Measurements from ENCODE around the gene TLR10.
A peak's percentile ranks its signal among the peaks of the same experiment; 100 is the strongest.

TLR10 gene

DNA sequence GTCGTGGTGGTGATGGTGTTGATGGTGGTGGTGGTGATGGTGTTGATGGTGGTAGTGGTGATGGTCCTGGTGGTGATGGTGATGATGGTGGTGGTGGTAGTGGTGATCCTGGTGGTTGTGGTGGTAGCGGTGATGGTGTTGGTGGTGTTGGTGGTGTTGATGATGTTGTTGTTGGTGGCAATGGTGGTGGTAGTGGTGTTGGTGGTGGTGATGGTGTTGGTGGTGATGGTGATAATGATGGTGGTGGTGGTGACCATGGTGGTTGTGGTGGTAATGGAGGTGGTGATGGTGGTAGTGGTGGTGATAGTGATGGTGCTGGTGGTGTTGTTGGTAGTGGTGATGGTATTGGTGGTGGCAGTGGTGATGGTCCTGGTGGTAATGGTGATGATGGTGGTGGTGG is 49.1 kb downstream of the TLR10 start:
- no peak for DNase-seq (ENCODE audit: low read depth in 2 of 3, low spot score in 2 of 3)

DNA sequence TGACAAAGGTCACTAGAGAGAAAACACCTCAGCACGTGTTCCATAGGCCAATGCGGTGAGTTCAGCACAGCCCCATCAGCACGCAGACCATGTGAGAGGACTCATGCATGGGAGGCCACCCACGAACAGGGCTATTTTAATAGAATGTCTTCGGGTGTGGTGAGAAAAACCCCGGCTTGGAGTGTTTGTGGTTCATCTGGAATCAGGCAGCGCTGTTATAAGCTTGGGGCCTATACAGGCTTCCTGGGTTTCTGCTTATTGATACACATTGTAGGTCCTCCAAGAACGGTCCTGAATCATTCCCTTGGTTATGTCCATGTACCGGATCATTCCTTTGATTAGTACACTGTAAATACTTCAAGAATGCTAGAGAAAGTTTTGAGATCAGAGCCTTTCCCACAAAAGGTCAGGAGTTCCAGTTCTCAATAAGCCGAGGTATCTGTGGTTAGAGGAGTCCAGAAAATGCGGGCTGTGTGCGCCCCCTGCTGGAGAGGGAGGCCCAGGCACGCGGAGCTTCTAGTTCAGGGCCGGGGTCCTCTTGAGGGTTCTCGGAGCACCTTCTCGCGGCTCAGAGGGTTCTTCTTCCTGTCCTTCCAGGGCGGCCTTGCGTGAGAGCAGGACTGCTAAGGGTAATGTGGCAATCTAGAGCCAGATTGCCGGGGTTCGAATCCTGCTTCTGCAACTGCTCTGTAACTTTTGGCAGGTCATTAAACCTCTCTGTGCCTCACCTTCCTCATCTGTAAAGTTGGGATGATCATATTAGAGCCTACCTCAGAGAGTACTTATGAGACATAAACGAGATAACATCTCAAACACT is 51.8 kb downstream of the TLR10 start:
- peak; percentile 57 to 86 (median 83) for DNase-seq (ENCODE audit: low read depth in 2 of 3, low spot score in 2 of 3)

DNA sequence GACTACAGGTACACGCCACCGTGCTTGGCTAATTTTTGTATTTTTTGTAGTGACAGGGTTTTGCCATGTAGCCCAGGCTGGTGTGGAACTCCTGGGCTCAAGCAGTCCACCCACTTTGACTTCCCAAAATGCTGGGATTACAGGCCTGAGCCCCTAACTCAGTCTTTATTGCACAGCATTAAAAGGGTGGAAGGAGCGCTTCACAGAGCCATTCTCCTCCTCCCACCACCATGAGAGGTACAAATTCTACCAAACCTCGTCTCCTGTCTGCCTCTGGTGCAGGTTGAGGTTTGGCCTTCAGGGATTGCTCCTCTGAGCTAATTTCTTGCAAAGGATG is 52.3 kb downstream of the TLR10 start:
- DNase-seq (ENCODE audit: low read depth in 2 of 3, low spot score in 2 of 3), result no peak

DNA sequence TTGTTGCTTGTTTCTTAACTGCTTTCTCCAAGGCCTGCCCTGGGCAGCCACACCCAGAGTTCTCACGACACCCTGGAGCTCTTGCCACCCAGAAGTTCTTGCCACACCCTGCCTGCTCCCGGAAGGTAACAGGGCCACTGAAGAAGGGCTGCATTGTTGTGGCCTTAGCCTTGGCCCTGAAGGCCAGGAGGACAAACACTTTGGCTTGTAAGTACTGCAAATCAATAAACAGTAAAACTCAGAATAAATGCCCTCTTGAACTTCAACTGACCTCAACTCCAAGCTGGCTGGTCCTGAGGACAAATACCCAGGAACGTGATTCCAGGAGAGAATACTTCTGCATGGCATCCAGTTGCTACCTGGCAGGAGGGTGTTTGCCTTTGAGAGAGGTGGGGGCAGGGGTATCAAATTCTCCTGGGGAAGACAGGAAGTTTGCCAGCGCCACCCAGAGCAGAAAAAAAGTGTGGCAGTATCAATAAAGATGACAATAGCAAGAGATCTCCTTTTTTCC is 54.1 kb downstream of the TLR10 start:
- no peak for DNase-seq (ENCODE audit: low read depth in 2 of 3, low spot score in 2 of 3)

DNA sequence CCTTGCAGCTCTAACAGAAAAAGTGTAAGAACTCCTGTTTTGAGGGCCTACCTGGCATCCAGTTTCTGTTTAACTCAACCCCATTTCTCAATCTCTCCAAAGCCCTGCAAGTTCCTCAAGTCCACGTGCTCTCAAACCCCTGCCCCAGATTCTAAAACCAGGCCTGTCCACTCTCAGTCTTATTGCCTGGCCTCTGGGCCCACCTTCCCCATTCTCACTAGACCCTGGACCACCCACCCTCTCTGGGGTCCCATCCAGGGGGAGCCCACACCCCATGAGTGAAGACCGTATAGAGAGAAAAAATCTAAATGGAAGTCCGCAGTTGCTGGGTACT is 58.3 kb downstream of the TLR10 start:
- no peak for DNase-seq (ENCODE audit: low read depth in 2 of 3, low spot score in 2 of 3)

DNA sequence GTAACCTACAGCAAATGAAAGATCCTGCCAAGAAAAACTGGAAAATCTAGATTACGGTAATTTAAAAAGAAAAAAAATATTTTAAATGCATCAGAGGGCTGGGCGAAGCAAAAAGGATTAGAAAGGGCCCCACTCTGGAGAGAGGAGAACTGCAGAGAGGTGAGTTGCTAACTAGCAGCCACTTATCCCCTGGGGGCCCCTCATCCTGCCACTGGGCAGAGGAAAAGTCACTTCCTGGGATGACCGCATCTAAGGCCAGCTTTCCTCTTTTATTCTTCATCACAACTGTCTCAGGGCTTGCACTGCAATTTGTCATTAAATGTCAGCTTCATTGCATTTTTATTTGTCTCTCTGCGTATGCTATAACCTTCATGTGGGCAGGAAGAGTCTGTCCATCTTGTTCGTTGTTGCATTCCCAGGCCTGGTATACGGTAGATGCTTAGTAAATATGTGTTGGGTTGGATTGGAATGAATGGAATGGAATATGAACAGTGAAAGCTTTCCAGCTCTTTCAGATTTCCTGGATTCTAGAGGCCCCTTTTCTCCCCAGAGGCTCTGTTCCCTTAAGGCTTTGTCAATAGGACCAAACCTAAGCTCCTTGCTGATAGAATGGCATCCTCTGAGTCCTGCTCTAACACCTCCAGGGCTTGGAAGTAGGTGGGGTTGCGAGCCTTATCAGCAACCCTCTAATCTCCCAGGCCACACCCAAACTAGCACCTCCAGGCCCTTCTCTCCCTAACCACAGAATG is 58.9 kb downstream of the TLR10 start:
- no peak for DNase-seq (ENCODE audit: low read depth in 2 of 3, low spot score in 2 of 3)

DNA sequence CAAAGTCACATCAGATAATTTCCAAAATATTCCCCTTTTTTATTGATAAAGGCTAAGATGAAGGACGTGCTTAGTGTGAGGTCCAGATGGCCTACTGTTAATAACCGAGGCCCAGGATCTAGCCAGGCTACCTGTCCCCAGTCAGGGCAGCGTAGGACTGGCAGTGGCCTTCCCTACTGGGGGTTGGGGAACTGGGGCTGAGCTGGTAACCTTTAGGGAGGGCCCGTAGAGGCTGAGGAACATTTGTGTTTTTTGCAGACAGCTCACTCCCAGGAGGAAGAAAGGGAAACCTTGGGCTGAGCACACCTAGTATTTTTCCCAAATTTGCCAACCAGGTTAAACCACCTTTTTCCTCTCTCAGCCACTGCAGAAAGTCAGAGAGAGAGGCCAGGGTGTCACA is 59.7 kb downstream of the TLR10 start:
- DNase-seq (ENCODE audit: low read depth in 2 of 3, low spot score in 2 of 3), result no peak

Data from activated CD8-positive, alpha-beta memory T cell treated with anti-CD3 and anti-CD28 coated beads for 48 hours (primary cell).